ENCODE measurements around the gene RAP1GAP. TPM values are rescaled to one million over a fixed set of nuclear protein-coding genes. Genes with fewer than 3 reads are reported as not detected.
"Not testable (repeated sequence)": the region's sequence is repeated elsewhere in the genome, so short reads cannot be mapped to it uniquely, and the experiment has no call there.

RAP1GAP gene
- polyA plus RNA-seq, 1 donor = 20.2 TPM

- no peak for DNase-seq
Measured at GRCh38 chr1:21645550-21645949, 23.6 kb downstream of the RAP1GAP start.

GRCh38 chr1:21644906-21645305 is 24.3 kb downstream of the RAP1GAP start:
- DNase-seq = no peak

GRCh38 chr1:21644348-21644747 is 24.8 kb downstream of the RAP1GAP start:
- no peak for DNase-seq

GRCh38 chr1:21643624-21644023 is 25.5 kb downstream of the RAP1GAP start:
- DNase-seq = no peak

GRCh38 chr1:21641967-21642739 is 27.0 kb downstream of the RAP1GAP start:
- no peak for DNase-seq

- DNase-seq = no peak
Measured at GRCh38 chr1:21641537-21641936, 27.6 kb downstream of the RAP1GAP start.

GRCh38 chr1:21641076-21641475 is 28.1 kb downstream of the RAP1GAP start:
- DNase-seq = no peak

- no peak for DNase-seq
Measured at GRCh38 chr1:21640653-21641052, 28.5 kb downstream of the RAP1GAP start.

- no peak for DNase-seq
Measured at GRCh38 chr1:21639594-21640041, 29.5 kb downstream of the RAP1GAP start.

GRCh38 chr1:21638531-21639341 is 30.4 kb downstream of the RAP1GAP start:
- DNase-seq = no peak

GRCh38 chr1:21637514-21637913 is 31.6 kb downstream of the RAP1GAP start:
- no peak for DNase-seq

- no peak for DNase-seq
Measured at GRCh38 chr1:21636029-21636428, 33.1 kb downstream of the RAP1GAP start.

GRCh38 chr1:21634806-21635535 is 34.2 kb downstream of the RAP1GAP start:
- DNase-seq = no peak

- DNase-seq = no peak
Measured at GRCh38 chr1:21633992-21634805, 35.0 kb downstream of the RAP1GAP start.

GRCh38 chr1:21633141-21633755 is 35.9 kb downstream of the RAP1GAP start:
- DNase-seq = no peak

- no peak for DNase-seq
Measured at GRCh38 chr1:21631944-21632887, 36.9 kb downstream of the RAP1GAP start.

- DNase-seq = not testable (repeated sequence)
Measured at GRCh38 chr1:21631590-21631943, 37.6 kb downstream of the RAP1GAP start.

GRCh38 chr1:21630571-21631343 is 38.4 kb downstream of the RAP1GAP start:
- no peak for DNase-seq

GRCh38 chr1:21629971-21630370 is 39.2 kb downstream of the RAP1GAP start:
- no peak for DNase-seq

All from left kidney (tissue), 2 donors.